Testis (tissue), 2 donors: ENCODE data around the gene FAM185A.
"Not testable (repeated sequence)": the region's sequence is repeated elsewhere in the genome, so short reads cannot be mapped to it uniquely, and the experiment has no call there.

Experiments used
- POLR2A ChIP-seq: fragments of 450-650 bp; IDR thresholded peaks from one replicate; pipeline ENCODE4 v1.6.1; 2017; ENCODE audit warnings: antibody characterized with exemption, mild to moderate bottlenecking, moderate library complexity
- TF ChIP-seq, protein P1 (sequence below), 3 experiments: fragments of 450-650 bp in 2 of 3; fragments of 200-600 bp in 1 of 3; sonication (generic) in 1 of 3; IDR thresholded peaks; one replicate each; pipeline ENCODE4 v1.5.1; 2016 to 2019; ENCODE audit warnings: antibody characterized with exemption in 3 of 3, mild to moderate bottlenecking in 2 of 3, moderate library complexity in 1 of 3

DNA sequence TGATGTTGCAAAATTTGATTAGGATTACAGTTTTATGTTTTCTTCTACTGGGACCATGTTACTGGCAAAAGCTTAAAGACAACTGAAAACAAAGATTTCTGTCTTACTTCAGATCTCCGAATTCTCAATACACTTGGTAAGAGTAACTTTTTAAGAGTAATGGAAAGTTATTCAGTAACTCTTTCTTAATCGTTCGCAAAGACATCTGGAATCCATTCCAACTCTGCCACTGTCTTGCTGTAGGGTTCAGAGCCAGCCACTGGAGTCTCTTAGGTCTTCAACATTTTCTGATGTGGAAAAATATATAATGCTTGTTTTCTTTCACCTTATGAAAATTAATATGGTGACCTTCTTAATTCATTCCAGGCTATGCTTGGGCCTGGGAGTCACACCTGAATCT lies 29.9 kb downstream of the FAM185A start:
- TF ChIP-seq POLR2A, result not testable (repeated sequence)
- TF ChIP-seq, protein P1, sequence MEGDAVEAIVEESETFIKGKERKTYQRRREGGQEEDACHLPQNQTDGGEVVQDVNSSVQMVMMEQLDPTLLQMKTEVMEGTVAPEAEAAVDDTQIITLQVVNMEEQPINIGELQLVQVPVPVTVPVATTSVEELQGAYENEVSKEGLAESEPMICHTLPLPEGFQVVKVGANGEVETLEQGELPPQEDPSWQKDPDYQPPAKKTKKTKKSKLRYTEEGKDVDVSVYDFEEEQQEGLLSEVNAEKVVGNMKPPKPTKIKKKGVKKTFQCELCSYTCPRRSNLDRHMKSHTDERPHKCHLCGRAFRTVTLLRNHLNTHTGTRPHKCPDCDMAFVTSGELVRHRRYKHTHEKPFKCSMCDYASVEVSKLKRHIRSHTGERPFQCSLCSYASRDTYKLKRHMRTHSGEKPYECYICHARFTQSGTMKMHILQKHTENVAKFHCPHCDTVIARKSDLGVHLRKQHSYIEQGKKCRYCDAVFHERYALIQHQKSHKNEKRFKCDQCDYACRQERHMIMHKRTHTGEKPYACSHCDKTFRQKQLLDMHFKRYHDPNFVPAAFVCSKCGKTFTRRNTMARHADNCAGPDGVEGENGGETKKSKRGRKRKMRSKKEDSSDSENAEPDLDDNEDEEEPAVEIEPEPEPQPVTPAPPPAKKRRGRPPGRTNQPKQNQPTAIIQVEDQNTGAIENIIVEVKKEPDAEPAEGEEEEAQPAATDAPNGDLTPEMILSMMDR (IDR thresholded peaks at IDR 0.05), result not testable (repeated sequence)
